AG04450 (cell line): ENCODE results near the gene SGPL1. TPM values are rescaled to one million over a fixed set of nuclear protein-coding genes. Genes with fewer than 3 reads are reported as not detected.

Experiments
- CTCF ChIA-PET: fragments of 300-600, 350-600 bp; formaldehyde crosslinking; extraction: SDS; loops from one replicate; lab custom pipeline; 2022; ENCODE audit warnings: antibody characterized with exemption, inconsistent platforms; lab: Charles Lee
- POLR2A ChIA-PET: fragments of 350-600 bp; formaldehyde crosslinking; extraction: SDS; loops from one replicate; lab custom pipeline; 2021; ENCODE audit warnings: antibody characterized with exemption, inconsistent platforms; lab: Yijun Ruan, JAX
- DNase-seq: peaks from one replicate; pipeline ENCODE4 v3.0.0-alpha.2; 2011; ENCODE audit warnings: low read depth, low spot score
- H3K27ac ChIP-seq: one replicate; pipeline ENCODE4 v1.5.1; 2012; ENCODE audit warnings: low read depth, low read length, control low read depth
- H3K27me3 ChIP-seq: one replicate; pipeline ENCODE4 v1.6.0; 2012; ENCODE audit warnings: low read length; ENCODE audit not compliant: control insufficient read depth, insufficient read depth
- H3K4me3 ChIP-seq: 2 replicates; pipeline ENCODE4 v1.5.1; 2011; ENCODE audit warnings: mild to moderate bottlenecking, low read depth, low read length, control low read depth
- H3K9me3 ChIP-seq: 2 replicates; pipeline ENCODE4 v1.5.1; 2012; ENCODE audit warnings: low read length; ENCODE audit not compliant: control insufficient read depth, insufficient read depth
- CTCF ChIP-seq: IDR thresholded peaks from 2 replicates; pipeline ENCODE4 v1.5.1; 2011; ENCODE audit warnings: low read depth, low read length, control low read depth, inconsistent platforms
- polyA plus RNA-seq: library from polyadenylated mRNA; depleted of rRNA; stranded (reverse); fragments of >200 nt; gene quantifications from 2 replicates; pipeline ENCODE4 v1.2.3, GENCODE V29; 2011

SGPL1 gene
- polyA plus RNA-seq, 1 experiment, result 30.8 TPM

GRCh38 chr10:70797840-70798239, 17.9 kb upstream of the SGPL1 start:
- TF ChIP-seq CTCF, result no peak
- no peak overlapping the region for H3K4me3 ChIP-seq
- POLR2A ChIA-PET, result no interaction called here
- DNase-seq, result no peak
- CTCF ChIA-PET, result interaction anchor here (0.6 to 1.3 kb wide), 3 partner anchors 18 to 470 kb away, joined by 3 to 4 read pairs (median 3); partner anchors contain the start of gene SGPL1
- H3K27ac ChIP-seq, result no peak overlapping the region
- H3K27me3 ChIP-seq, result peaks cover 46% of the 10 kb centered on the region
- peaks cover 2% of the 10 kb centered on the region; the same call in 1 of the 2 replicates for H3K9me3 ChIP-seq

DNA sequence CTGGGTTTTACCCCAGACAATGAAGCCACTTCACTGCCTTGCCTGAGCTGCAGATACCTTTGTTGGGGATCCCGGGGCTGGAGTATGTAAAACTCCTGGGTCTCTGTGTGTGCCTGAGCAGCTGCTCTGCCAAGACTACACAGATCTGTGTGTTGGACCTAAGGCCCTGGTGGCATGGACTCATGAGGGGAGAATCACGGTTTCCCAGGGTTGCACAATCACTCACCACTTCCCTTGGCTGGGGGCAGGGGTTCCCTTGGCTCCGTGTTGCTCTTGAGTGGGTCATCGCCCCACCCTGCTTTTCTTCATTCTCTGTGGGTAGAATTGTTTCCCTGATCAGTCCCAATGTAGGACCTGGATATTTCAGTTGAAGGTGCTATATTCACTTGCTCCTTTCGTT, 16.6 kb upstream of the SGPL1 start:
- TF ChIP-seq CTCF, result no peak
- ChIA-PET POLR2A (no interaction called here), CTCF (no interaction called here)
- Histone ChIP-seq H3K27ac (no peak overlapping the region), H3K9me3 (peaks cover 2% of the 10 kb centered on the region; the same call in 1 of the 2 replicates), H3K27me3 (peaks cover 44% of the 10 kb centered on the region), H3K4me3 (no peak overlapping the region)
- no peak for DNase-seq

DNA sequence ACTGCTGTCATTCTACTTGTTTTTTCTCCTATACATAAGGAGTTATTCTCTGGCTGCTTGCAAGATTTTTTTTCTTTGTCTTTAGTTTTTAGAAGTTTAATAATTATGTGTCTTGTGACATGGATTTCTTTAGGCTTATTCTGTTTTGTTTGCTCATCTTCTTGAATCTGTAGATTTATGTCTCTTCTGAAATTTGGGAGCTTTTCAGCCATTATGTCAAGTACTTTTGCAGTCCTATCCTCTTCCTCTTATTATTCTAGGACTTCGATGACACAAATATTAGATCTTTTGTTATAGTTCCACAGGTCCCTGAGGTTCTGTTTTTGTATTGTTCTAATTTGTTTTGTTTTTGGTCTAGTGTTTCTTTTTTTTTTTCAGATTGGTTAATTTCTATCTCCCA, 13.9 kb upstream of the SGPL1 start:
- no peak for TF ChIP-seq CTCF
- Histone ChIP-seq H3K9me3 (peaks cover 2% of the 10 kb centered on the region; the same call in 1 of the 2 replicates), H3K27ac (no peak overlapping the region), H3K27me3 (peaks cover 36% of the 10 kb centered on the region), H3K4me3 (no peak overlapping the region)
- ChIA-PET CTCF (interaction anchor here (0.7 kb wide), 1 partner anchor 287 kb away, joined by 3 read pairs; no protein-coding TSS in a partner anchor), POLR2A (no interaction called here)
- DNase-seq, result no peak

GRCh38 chr10:70803775-70804420, 11.8 kb upstream of the SGPL1 start:
- H3K4me3 ChIP-seq, result no peak overlapping the region
- no peak overlapping the region for H3K27ac ChIP-seq
- no peaks in the 10 kb centered on the region; the same call in 1 of the 2 replicates for H3K9me3 ChIP-seq
- TF ChIP-seq CTCF, result no peak
- POLR2A ChIA-PET, result no interaction called here
- CTCF ChIA-PET, result interaction anchor here (0.7 to 0.9 kb wide), 2 partner anchors 11 to 252 kb away, joined by 3 read pairs; no protein-coding TSS in a partner anchor
- H3K27me3 ChIP-seq, result peaks cover 30% of the 10 kb centered on the region
- DNase-seq, result no peak

DNA sequence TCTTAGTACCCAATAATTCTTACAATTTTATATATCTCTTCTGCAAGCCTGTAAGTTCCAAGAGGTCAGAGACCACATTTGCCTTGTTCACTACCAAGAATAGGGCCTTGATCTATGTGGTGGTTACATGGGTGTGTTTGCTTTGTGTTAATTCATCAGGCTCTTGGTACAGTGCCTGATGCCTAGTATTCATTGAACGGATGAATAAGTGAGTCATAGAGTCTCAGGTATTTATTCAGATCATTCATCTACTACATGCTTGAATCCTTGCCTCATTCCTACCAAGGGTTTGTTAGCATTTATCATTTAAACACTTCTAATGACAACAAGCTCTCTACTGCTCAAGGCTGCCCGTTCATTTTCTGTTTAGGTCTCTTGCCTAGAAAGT, 11.3 kb upstream of the SGPL1 start:
- DNase-seq, result no peak
- CTCF ChIA-PET, result no interaction called here
- POLR2A ChIA-PET, result no interaction called here

More for the DNA sequence above, 11.3 kb upstream of the SGPL1 start:
- no peaks in the 10 kb centered on the region; the same call in 1 of the 2 replicates for H3K9me3 ChIP-seq
- TF ChIP-seq CTCF, result no peak
- no peak overlapping the region for H3K27ac ChIP-seq
- no peak overlapping the region for H3K4me3 ChIP-seq
- H3K27me3 ChIP-seq, result peaks cover 30% of the 10 kb centered on the region
